Neural progenitor cell (in vitro differentiated cells): ENCODE data around the gene MUC22.

Source experiments
- CTCF ChIP-seq: fragments of 200-600 bp; sonication (generic); IDR thresholded peaks from 2 replicates; pipeline ENCODE4 v1.5.1; 2017; ENCODE audit warnings: antibody characterized with exemption, mild to moderate bottlenecking
- EZH2 ChIP-seq: fragments of 200-600 bp; sonication (generic); IDR thresholded peaks from 2 replicates; pipeline ENCODE4 v1.6.1; 2017; ENCODE audit warnings: antibody characterized with exemption, mild to moderate bottlenecking, moderate library complexity
- EZH2phosphoT487 ChIP-seq: fragments of 200-600 bp; sonication (generic); IDR thresholded peaks from 2 replicates; pipeline ENCODE4 v1.6.1; 2017; ENCODE audit warnings: antibody characterized with exemption

- TF ChIP-seq CTCF = no peak
- no peak for TF ChIP-seq EZH2phosphoT487
- no peak for TF ChIP-seq EZH2
Observed at GRCh38 chr6:31049518-31049917, 39.2 kb downstream of the MUC22 start.
